Measurements from ENCODE around the gene CFDP1. TPM values are rescaled to one million over a fixed set of nuclear protein-coding genes. Genes with fewer than 3 reads are reported as not detected.
A peak's percentile ranks its signal among the peaks of the same experiment; 100 is the strongest.
"Not testable (repeated sequence)": the region's sequence is repeated elsewhere in the genome, so short reads cannot be mapped to it uniquely, and the experiment has no call there.

Gene CFDP1
- total RNA-seq, 1 experiment from 2014 or later, result 90.3 TPM

DNA sequence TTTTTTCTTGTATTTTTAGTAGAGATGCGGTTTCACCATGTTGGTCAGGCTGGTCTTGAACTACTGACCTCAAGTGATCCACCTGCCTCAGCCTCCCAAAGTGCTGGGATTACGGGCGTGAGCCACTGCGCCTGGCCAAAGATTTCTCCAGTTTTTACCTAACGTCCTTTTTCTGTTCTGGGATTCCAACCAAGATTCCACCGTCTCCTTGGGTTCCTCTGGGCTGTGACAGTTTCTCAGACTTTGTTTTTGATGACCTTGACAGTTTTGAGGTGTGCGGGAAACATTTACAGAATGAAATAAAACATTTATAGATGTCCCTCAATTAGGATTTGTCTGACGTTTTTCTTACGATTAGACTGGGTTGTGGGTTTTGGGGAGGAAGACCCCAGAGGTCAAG lies 163.9 kb downstream of the CFDP1 start:
- not testable (repeated sequence) for H3K27me3 ChIP-seq (replicated peaks); DNase-seq (ENCODE audit: low read depth in 1 of 2, low spot score in 2 of 2)

GRCh38 chr16:75267631-75268264 lies 165.6 kb downstream of the CFDP1 start:
- Histone ChIP-seq H3K27ac (no peak overlapping the region), H3K36me3 (peaks cover 30% of the 10 kb centered on the region), H3K27me3 (replicated peaks) (no peaks in the 10 kb centered on the region), H3K4me3 (no peak overlapping the region), H3K9me3 (replicated peaks) (peaks cover 3% of the 10 kb centered on the region; the same call in 1 of the 2 replicates), H3K4me1 (replicated peaks) (peaks cover 44% of the 10 kb centered on the region)
- DNase-seq (ENCODE audit: low read depth in 1 of 2, low spot score in 2 of 2), result peak; percentile 42 to 63

More for the DNA sequence above, 163.9 kb downstream of the CFDP1 start:
- not testable (repeated sequence) for H3K9me3 ChIP-seq (replicated peaks); H3K27ac ChIP-seq; H3K4me3 ChIP-seq
- H3K4me1 ChIP-seq (replicated peaks), result peaks cover 41% of the 10 kb centered on the region
- peaks cover 14% of the 10 kb centered on the region for H3K36me3 ChIP-seq

DNA sequence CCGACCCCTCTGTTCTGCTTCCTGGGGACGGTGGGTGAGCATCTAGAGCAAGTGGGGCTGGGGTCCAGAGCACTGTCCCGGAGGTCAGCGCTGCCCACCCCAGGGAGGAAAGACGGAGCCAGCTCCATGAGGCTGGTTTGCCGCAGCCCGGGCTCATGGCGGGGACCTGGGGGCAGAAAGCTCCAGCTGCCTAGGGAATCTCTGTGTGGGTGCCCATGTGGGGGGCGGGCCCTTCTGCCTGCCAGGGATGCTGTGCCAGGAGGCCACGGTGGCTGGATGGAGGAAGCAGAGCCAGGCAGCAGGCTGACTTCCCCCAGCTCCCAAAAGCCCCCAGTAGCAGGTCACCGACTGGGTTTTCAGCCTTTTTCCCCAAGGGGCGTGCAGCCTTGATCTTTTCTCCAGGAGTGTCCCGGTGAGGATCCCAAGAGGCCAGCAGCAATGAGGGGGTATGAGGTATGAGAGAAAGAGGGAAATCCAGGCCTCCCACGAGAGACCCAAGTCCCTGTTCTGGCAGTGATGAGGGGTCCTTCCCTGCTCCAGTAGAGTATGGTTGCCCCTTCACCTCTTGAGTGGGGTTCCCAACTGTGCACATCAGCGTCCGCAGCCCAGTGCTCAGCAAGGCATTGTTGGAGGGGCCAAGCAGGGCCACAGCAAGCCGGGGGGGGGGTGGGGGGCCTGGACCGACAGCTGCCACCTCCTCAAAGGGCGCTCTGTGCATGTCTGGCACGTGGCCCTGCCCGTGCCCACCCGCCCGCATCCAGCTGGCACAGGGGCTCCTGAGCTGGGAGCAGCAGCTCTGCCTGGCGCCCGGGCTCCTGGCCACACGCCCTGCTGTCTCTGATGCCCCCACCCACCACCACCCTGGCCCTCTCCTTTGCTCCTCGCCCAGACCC lies 166.3 kb downstream of the CFDP1 start:
- peak overlapping the region; percentile 99 for H3K4me3 ChIP-seq
- H3K27ac ChIP-seq, result no peak overlapping the region
- DNase-seq (ENCODE audit: low read depth in 1 of 2, low spot score in 2 of 2), result no peak
- no peaks in the 10 kb centered on the region for H3K27me3 ChIP-seq (replicated peaks)
- H3K4me1 ChIP-seq (replicated peaks), result peaks cover 50% of the 10 kb centered on the region
- peaks cover 3% of the 10 kb centered on the region; the same call in 1 of the 2 replicates for H3K9me3 ChIP-seq (replicated peaks)
- peaks cover 38% of the 10 kb centered on the region for H3K36me3 ChIP-seq

DNA sequence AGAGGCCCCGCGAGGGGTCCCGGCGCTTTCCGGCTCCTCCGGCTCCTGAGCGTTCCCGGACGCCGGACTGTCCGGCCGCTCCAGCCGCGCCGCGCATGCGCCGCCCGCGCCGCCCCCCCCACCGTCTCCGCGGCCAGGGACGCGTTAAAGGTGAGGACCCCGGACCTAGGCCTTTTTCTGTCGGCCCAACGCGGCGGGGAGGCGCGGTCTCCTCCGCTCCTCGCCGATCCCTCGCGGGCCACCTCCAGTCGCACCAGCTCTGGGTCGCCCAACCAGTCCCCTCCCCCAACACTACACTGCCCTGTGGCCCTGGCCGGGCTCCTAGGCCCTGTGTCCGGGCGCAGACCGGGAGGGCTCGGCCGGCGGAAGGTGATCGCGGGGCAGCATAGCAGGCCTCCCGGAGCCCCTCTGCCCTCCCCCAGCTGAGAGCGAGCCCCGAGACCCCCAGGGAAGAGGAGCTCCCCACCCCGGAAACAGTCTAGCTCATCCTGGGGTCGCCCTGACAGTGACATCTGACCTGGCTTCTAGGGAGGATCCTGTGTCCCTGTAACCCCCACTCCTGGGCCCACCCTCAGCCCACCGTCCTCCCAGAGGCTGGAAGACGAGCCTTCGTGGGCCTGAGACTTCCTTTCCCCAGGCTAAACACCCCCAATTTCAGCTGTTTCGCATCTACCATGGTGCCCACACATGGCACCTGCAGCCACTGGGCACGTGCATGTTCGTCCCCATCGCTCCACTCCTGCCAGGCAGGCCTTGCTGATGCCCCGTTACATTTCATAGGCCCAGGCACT lies 167.2 kb downstream of the CFDP1 start:
- peak; percentile 79 to 85 for DNase-seq (ENCODE audit: low read depth in 1 of 2, low spot score in 2 of 2)
- no peaks in the 10 kb centered on the region for H3K27me3 ChIP-seq (replicated peaks)
- H3K4me1 ChIP-seq (replicated peaks), result peaks cover 50% of the 10 kb centered on the region
- peak overlapping the region; percentile 80 for H3K27ac ChIP-seq
- H3K36me3 ChIP-seq, result peaks cover 45% of the 10 kb centered on the region
- H3K9me3 ChIP-seq (replicated peaks), result peaks cover 3% of the 10 kb centered on the region; the same call in 1 of the 2 replicates
- peak overlapping the region; percentile 99 for H3K4me3 ChIP-seq

GRCh38 chr16:75264999-75265910 lies 168.0 kb downstream of the CFDP1 start:
- peaks cover 50% of the 10 kb centered on the region for H3K36me3 ChIP-seq
- peak in 1 of 2 experiments; percentile 60 for DNase-seq (ENCODE audit: low read depth in 1 of 2, low spot score in 2 of 2)
- H3K4me3 ChIP-seq, result peak overlapping the region; percentile 99
- peak overlapping the region; percentile 80 for H3K27ac ChIP-seq
- H3K27me3 ChIP-seq (replicated peaks), result no peaks in the 10 kb centered on the region
- H3K9me3 ChIP-seq (replicated peaks), result peaks cover 3% of the 10 kb centered on the region; the same call in 1 of the 2 replicates
- H3K4me1 ChIP-seq (replicated peaks), result peaks cover 50% of the 10 kb centered on the region

GRCh38 chr16:75264457-75264998 lies 168.8 kb downstream of the CFDP1 start:
- Histone ChIP-seq H3K36me3 (peaks cover 55% of the 10 kb centered on the region), H3K4me1 (replicated peaks) (peaks cover 50% of the 10 kb centered on the region), H3K9me3 (replicated peaks) (peaks cover 3% of the 10 kb centered on the region; the same call in 1 of the 2 replicates), H3K4me3 (peak overlapping the region; percentile 99), H3K27me3 (replicated peaks) (no peaks in the 10 kb centered on the region), H3K27ac (peak overlapping the region; percentile 80)
- DNase-seq (ENCODE audit: low read depth in 1 of 2, low spot score in 2 of 2), result peak; percentile 38 to 45

DNA sequence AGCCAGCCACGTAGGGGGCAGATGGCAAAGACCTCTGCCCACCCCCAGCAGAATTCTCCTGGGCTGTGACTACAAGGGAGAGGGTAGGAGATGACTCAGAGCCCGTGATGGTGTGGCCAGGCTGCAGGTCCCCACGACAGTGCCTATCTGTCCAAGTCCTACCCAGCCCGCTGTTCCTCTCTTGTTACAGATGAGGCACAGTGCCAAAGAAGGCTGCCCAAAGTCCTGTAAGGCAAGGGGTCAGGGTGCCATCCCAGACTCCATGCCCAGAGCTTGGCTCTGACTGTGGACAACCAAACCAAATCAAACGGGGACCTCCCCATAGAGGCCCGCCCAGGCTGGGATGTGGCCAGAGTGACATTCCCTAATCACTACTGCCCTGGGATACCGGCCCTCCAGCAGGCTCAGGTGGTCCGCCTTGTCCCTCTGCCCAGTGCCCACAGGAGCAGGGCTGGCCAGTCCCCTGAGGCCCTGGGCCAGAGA lies 169.3 kb downstream of the CFDP1 start:
- Histone ChIP-seq H3K27me3 (replicated peaks) (no peaks in the 10 kb centered on the region), H3K36me3 (peaks cover 58% of the 10 kb centered on the region), H3K27ac (no peak overlapping the region), H3K9me3 (replicated peaks) (peaks cover 3% of the 10 kb centered on the region; the same call in 1 of the 2 replicates), H3K4me3 (peak overlapping the region; percentile 99), H3K4me1 (replicated peaks) (peaks cover 50% of the 10 kb centered on the region)
- DNase-seq (ENCODE audit: low read depth in 1 of 2, low spot score in 2 of 2), result peak in 1 of 2 experiments; percentile 50

DNA sequence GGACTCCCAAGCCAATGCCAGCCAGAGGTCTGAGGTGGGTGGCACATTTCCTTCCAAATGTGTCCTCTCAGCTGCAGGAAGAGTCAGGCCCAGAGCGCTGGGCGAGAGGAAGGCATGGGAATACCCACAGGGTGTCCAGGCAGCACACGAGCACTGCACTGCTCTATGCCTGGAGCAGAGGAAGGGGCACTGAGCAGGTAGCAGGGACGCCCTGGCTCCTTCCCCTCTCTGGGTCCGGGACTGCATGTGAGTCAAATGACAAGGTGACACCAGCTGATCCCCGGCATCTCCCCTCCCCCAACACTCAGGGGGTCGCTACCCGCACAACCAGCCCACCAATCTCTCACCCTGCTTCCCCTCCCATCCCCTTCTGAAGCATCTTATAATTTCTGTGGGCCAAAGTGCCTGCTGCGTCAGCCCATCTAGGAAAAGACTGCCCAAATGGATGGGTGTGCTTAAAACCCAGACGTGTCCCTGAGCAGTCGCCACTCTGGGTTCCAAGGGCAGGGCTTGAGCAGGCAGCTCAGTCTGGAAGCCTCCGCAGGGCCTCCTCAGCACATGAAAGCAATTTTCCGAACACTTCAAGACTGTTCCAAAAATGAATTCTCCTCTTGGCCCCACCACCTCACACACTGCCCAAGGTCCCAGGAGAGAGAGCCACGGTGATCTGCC lies 169.9 kb downstream of the CFDP1 start:
- no peak for DNase-seq (ENCODE audit: low read depth in 1 of 2, low spot score in 2 of 2)
- H3K27me3 ChIP-seq (replicated peaks), result no peaks in the 10 kb centered on the region
- H3K36me3 ChIP-seq, result peaks cover 59% of the 10 kb centered on the region
- H3K4me3 ChIP-seq, result no peak overlapping the region
- peaks cover 3% of the 10 kb centered on the region; the same call in 1 of the 2 replicates for H3K9me3 ChIP-seq (replicated peaks)
- peaks cover 50% of the 10 kb centered on the region for H3K4me1 ChIP-seq (replicated peaks)
- no peak overlapping the region for H3K27ac ChIP-seq

GRCh38 chr16:75262800-75263127 lies 170.5 kb downstream of the CFDP1 start:
- Histone ChIP-seq H3K4me1 (replicated peaks) (peaks cover 45% of the 10 kb centered on the region), H3K27me3 (replicated peaks) (no peaks in the 10 kb centered on the region), H3K27ac (no peak overlapping the region), H3K36me3 (peaks cover 61% of the 10 kb centered on the region), H3K9me3 (replicated peaks) (peaks cover 3% of the 10 kb centered on the region; the same call in 1 of the 2 replicates), H3K4me3 (no peak overlapping the region)
- DNase-seq (ENCODE audit: low read depth in 1 of 2, low spot score in 2 of 2), result no peak

DNA sequence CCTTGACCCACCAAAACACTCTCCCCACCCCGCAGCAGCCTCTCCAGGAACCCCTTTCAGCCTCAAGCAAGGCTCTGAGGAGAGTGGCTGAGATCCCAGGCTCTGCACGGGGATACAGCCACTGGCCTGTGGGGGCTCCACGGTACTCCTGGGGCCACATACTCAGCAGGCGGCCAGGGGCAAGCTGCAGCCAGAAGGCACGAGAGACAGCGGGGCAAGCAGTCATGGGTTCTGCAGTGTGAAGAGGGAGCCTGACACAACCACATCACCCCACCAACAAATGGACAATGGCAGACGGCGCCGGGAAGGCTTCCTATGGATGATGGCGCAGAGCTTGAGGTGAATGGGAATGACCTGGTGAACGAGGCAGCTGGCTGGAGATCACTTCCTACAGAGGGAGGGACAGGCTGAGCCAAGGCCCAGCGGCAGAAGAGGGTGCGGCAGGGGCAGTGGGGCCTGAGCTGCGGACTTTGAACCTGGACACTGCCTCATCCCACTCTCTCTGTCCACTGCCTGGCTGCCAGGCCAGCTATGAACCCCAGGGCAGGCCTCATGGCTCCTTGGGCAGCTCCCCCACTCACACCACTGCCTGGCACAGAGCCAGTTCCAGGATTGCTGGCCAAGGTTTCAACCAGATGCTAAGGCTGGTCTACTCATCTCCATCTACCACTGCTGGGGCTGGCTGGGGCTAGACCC lies 171.1 kb downstream of the CFDP1 start:
- no peaks in the 10 kb centered on the region for H3K27me3 ChIP-seq (replicated peaks)
- DNase-seq (ENCODE audit: low read depth in 1 of 2, low spot score in 2 of 2), result no peak
- H3K9me3 ChIP-seq (replicated peaks), result peaks cover 3% of the 10 kb centered on the region; the same call in 1 of the 2 replicates
- H3K4me3 ChIP-seq, result no peak overlapping the region
- H3K27ac ChIP-seq, result no peak overlapping the region
- peaks cover 65% of the 10 kb centered on the region for H3K36me3 ChIP-seq
- peaks cover 46% of the 10 kb centered on the region for H3K4me1 ChIP-seq (replicated peaks)

- H3K9me3 ChIP-seq (replicated peaks), result peaks cover 3% of the 10 kb centered on the region; the same call in 1 of the 2 replicates
- H3K4me3 ChIP-seq, result no peak overlapping the region
- no peak overlapping the region for H3K27ac ChIP-seq
- peaks cover 52% of the 10 kb centered on the region for H3K4me1 ChIP-seq (replicated peaks)
- H3K36me3 ChIP-seq, result peaks cover 65% of the 10 kb centered on the region
- no peak for DNase-seq (ENCODE audit: low read depth in 1 of 2, low spot score in 2 of 2)
- H3K27me3 ChIP-seq (replicated peaks), result no peaks in the 10 kb centered on the region
Measured at GRCh38 chr16:75261590-75262078, 171.7 kb downstream of the CFDP1 start.
